ENCODE results near the gene CYYR1.

DNA sequence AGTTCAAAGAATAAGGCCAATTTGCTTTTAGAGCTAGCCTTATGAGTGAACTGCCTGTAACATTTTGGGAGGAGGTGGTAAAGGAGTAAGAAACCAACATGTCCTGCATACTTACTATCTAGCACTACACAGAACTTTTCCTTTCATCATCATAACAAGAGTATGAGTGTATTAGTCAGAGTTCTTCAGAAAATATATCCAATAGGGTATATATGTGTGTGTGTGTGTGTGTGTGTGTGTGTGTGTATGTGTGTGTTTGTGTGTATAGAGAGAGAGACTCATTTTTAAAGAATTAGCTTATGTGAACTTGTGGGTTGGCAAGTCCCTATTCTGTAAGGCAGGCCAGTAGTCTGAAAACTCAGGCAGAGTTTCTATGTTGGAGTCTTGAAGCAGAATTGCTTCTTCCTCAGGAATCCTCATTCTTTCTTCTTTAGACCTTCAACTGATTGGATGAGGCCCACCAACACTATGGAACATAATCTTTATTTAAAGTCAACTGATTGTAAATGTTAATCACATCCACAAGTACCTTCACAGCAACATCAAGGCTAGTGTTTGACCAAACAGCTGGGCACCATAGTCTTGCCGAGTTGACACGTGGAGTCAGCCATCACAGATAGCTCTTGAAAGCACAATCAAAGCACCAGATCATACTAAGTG is 121.9 kb downstream of the CYYR1 start:
- TF ChIP-seq, protein P1, sequence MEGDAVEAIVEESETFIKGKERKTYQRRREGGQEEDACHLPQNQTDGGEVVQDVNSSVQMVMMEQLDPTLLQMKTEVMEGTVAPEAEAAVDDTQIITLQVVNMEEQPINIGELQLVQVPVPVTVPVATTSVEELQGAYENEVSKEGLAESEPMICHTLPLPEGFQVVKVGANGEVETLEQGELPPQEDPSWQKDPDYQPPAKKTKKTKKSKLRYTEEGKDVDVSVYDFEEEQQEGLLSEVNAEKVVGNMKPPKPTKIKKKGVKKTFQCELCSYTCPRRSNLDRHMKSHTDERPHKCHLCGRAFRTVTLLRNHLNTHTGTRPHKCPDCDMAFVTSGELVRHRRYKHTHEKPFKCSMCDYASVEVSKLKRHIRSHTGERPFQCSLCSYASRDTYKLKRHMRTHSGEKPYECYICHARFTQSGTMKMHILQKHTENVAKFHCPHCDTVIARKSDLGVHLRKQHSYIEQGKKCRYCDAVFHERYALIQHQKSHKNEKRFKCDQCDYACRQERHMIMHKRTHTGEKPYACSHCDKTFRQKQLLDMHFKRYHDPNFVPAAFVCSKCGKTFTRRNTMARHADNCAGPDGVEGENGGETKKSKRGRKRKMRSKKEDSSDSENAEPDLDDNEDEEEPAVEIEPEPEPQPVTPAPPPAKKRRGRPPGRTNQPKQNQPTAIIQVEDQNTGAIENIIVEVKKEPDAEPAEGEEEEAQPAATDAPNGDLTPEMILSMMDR (IDR thresholded peaks at IDR 0.05): no peak
- no peak for TF ChIP-seq POLR2A (IDR thresholded peaks at IDR 0.05)
